PC-9 (cell line): ENCODE data around the gene NCK2. TPM values are rescaled to one million over a fixed set of nuclear protein-coding genes. Genes with fewer than 3 reads are reported as not detected.

Source experiments
- BruUV-seq: library from RNA; stranded (reverse); fragments of 400-500 nt; replicated peaks from 2 replicates; lab custom pipeline; 2021; lab: Mats Ljungman, UMichigan
- CTCF ChIA-PET: fragments of 300-600 bp; sonication (Branson Sonifier 250); formaldehyde crosslinking; loops from one replicate; lab custom pipeline; 2022; ENCODE audit warnings: antibody characterized with exemption; lab: Charles Lee
- POLR2A ChIA-PET: fragments of 300-600 bp; sonication (Branson Sonifier 250); formaldehyde crosslinking; loops from one replicate; lab custom pipeline; 2022; ENCODE audit warnings: antibody characterized with exemption; ENCODE audit not compliant: unreplicated experiment; lab: Charles Lee
- DNase-seq, 2 experiments: peaks; one replicate each; pipeline versions ENCODE4 v3.0.0 to v3.0.0-alpha.2; 2015 to 2022; ENCODE audit warnings: mixed read lengths in 1 of 2
- H2AFZ ChIP-seq: fragments of 200-600 bp; sonication (generic); 2 replicates; pipeline ENCODE4 v1.8.1; 2017; ENCODE audit warnings: antibody characterized with exemption
- H3F3A ChIP-seq: fragments of 200-600 bp; sonication (generic); 2 replicates; pipeline ENCODE4 v1.8.1; 2017; ENCODE audit warnings: antibody characterized with exemption, mild to moderate bottlenecking, low read depth; ENCODE audit not compliant: insufficient read depth
- H3K27ac ChIP-seq: fragments of 200-600 bp; sonication (generic); 2 replicates; pipeline ENCODE4 v1.6.1; 2016; ENCODE audit warnings: mixed run types
- H3K27me3 ChIP-seq: fragments of 200-600 bp; sonication (generic); 2 replicates; pipeline ENCODE4 v1.6.1; 2016; ENCODE audit warnings: low read depth, mixed run types; ENCODE audit not compliant: insufficient read depth
- H3K36me3 ChIP-seq: fragments of 200-600 bp; sonication (generic); 2 replicates; pipeline ENCODE4 v1.6.1; 2016; ENCODE audit warnings: low read depth, mixed run types
- H3K4me1 ChIP-seq: fragments of 200-600 bp; sonication (generic); replicated peaks from 2 replicates; pipeline ENCODE4 v1.6.1; 2016; ENCODE audit warnings: mixed run types; ENCODE audit not compliant: insufficient read depth
- H3K4me2 ChIP-seq: fragments of 200-600 bp; sonication (generic); 2 replicates; pipeline ENCODE4 v1.6.1; 2017; ENCODE audit warnings: mixed run types
- H3K4me3 ChIP-seq: fragments of 200-600 bp; sonication (generic); 2 replicates; pipeline ENCODE4 v1.6.1; 2016; ENCODE audit warnings: mixed run types
- H3K79me2 ChIP-seq: fragments of 200-600 bp; sonication (generic); 2 replicates; pipeline ENCODE4 v1.6.1; 2017; ENCODE audit warnings: low read depth, mixed run types
- H3K9me2 ChIP-seq: fragments of 200-600 bp; sonication (generic); 2 replicates; pipeline ENCODE4 v1.8.1; 2017; ENCODE audit warnings: mild to moderate bottlenecking; ENCODE audit not compliant: insufficient read depth
- H3K9me3 ChIP-seq: fragments of 200-600 bp; sonication (generic); 2 replicates; pipeline ENCODE4 v1.8.1; 2016; ENCODE audit warnings: low read depth; ENCODE audit not compliant: insufficient read depth
- H4K20me1 ChIP-seq: fragments of 200-600 bp; sonication (generic); 2 replicates; pipeline ENCODE4 v1.8.1; 2017; ENCODE audit not compliant: insufficient read depth
- EZH2 ChIP-seq: fragments of 200-600 bp; sonication (generic); IDR thresholded peaks from 2 replicates; pipeline ENCODE4 v1.8.0; 2017; ENCODE audit warnings: antibody characterized with exemption, low read depth
- intact Hi-C: fragments of 100-400 bp; cut with micrococcal nuclease; formaldehyde crosslinking; loops from one replicate; pipeline ENCODE4 v1.10.0; 2022; ENCODE audit not compliant: unreplicated experiment
- total RNA-seq: library from RNA; stranded (reverse); gene quantifications from 2 replicates; pipeline ENCODE4 v1.2.3, GENCODE V29; 2021
- TF ChIP-seq, protein P1 (sequence below): fragments of 200-600 bp; sonication (generic); conservative IDR thresholded peaks from 2 replicates; pipeline ENCODE4 v1.6.1; 2017; ENCODE audit warnings: mixed run types, antibody characterized with exemption, mild to moderate bottlenecking, moderate library complexity

The NCK2 gene
- total RNA-seq, 1 experiment from 2014 or later, result 26.0 TPM

DNA sequence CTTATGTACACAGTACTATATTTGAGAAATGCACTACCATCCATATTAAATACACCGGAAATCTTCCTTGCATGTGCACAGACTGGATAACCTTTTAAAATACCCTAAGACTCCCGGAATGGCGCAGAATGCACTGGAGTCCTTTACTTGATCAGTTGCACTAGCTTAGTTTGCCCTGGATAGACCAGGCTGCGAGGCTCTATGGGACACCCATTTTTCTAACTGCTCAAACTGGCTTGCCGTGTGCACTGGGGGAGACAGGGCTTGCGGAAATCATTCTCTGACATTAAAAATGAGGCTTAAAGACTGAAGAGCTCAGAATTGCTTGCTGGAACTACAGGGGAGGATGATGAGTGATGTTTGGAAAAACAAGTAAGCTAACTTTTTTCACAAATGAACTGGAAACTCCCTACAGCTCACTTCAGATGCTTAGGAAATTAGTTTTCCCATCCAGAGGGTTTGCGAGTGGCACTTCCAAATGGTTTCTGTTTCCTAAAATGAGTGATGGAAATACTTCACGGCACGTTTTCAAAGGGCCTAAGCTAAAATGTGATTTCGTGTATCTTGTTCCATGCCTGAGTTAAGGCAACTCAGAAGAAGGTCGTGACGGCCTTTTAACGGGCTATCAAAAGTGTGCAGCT, 2.7 kb downstream of the NCK2 start:
- intact Hi-C loops, result loop anchor here (10.0 kb wide), 1 partner anchor 107 kb away; no protein-coding TSS in a partner anchor
- Histone ChIP-seq H3K79me2 (peaks cover 28% of the 10 kb centered on the region; the same call in 1 of the 2 replicates), H3K4me2 (no peak overlapping the region), H3K9me3 (no peaks in the 10 kb centered on the region), H3K9me2 (no peaks in the 10 kb centered on the region), H3K4me3 (no peak overlapping the region), H3F3A (peaks cover 10% of the 10 kb centered on the region), H4K20me1 (0 out of 2 replicates have a peak, but pooled peaks cover 9% of the 10 kb centered on the region), H3K27me3 (no peaks in the 10 kb centered on the region), H2AFZ (no peak overlapping the region), H3K4me1 (peaks cover 16% of the 10 kb centered on the region), H3K27ac (no peak overlapping the region), H3K36me3 (0 out of 2 replicates have a peak, but pooled peaks cover 4% of the 10 kb centered on the region)
- ChIA-PET CTCF (interaction anchor here (0.6 kb wide), 1 partner anchor 169 kb away, joined by 9 read pairs; no protein-coding TSS in a partner anchor), POLR2A (no interaction called here)
- no peak for DNase-seq
- no peak for TF ChIP-seq EZH2
- TF ChIP-seq, protein P1, sequence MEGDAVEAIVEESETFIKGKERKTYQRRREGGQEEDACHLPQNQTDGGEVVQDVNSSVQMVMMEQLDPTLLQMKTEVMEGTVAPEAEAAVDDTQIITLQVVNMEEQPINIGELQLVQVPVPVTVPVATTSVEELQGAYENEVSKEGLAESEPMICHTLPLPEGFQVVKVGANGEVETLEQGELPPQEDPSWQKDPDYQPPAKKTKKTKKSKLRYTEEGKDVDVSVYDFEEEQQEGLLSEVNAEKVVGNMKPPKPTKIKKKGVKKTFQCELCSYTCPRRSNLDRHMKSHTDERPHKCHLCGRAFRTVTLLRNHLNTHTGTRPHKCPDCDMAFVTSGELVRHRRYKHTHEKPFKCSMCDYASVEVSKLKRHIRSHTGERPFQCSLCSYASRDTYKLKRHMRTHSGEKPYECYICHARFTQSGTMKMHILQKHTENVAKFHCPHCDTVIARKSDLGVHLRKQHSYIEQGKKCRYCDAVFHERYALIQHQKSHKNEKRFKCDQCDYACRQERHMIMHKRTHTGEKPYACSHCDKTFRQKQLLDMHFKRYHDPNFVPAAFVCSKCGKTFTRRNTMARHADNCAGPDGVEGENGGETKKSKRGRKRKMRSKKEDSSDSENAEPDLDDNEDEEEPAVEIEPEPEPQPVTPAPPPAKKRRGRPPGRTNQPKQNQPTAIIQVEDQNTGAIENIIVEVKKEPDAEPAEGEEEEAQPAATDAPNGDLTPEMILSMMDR, result no peak
- BruUV-seq, result no TSS peak

DNA sequence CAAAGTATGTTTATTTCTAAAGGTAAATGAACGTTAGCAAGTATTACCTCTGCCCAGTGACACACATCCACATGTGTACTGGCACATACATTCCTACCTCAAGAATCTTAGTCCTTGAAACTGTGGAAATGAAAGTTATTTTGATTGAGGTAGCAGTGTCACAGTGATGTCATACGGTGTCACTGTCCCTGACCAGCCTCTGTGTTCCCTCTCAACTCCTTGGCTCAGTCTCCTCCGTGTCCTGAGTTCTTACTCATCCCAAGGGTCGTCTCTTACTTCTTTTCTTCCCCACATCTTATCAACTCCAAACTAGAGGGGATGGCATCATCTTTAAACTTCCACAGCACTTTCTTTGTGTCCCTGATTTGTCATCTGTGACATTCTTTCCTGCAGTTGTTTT, 3.3 kb downstream of the NCK2 start:
- Histone ChIP-seq H3K27me3 (no peaks in the 10 kb centered on the region), H3K4me3 (no peak overlapping the region), H3K4me1 (peaks cover 16% of the 10 kb centered on the region), H3K36me3 (0 out of 2 replicates have a peak, but pooled peaks cover 7% of the 10 kb centered on the region), H3F3A (peaks cover 10% of the 10 kb centered on the region), H3K9me3 (no peaks in the 10 kb centered on the region), H3K79me2 (peaks cover 28% of the 10 kb centered on the region; the same call in 1 of the 2 replicates), H3K9me2 (no peaks in the 10 kb centered on the region), H3K4me2 (no peak overlapping the region), H3K27ac (no peak overlapping the region), H2AFZ (no peak overlapping the region), H4K20me1 (0 out of 2 replicates have a peak, but pooled peaks cover 9% of the 10 kb centered on the region)
- TF ChIP-seq, protein P1, result no peak
- TF ChIP-seq EZH2, result no peak
- intact Hi-C loops, result loop anchor here (10.0 kb wide), 1 partner anchor 107 kb away; no protein-coding TSS in a partner anchor
- no TSS peak for BruUV-seq
- ChIA-PET CTCF (no interaction called here), POLR2A (no interaction called here)
- DNase-seq, result no peak

DNA sequence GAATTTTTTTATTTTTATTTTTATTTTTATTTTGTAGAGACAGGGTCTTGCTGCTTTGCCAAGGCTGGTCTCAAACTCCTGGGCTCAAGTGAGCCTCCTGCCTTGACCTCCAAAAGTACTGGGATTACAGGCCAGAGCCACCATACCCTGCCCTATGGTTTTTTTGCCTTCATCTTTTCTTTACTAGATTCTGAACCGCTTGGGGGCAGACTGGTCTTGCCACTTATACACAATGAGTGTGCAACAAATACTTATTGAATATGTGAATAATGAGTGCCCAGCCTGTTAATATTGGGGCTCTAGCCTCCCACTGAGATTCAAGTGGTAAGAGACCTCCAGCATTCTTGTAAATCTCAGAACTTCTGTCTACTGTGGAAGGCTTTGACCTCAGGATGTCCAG, 3.9 kb downstream of the NCK2 start:
- no peak for TF ChIP-seq EZH2
- TF ChIP-seq, protein P1, result no peak
- Histone ChIP-seq H3F3A (peaks cover 7% of the 10 kb centered on the region), H3K36me3 (0 out of 2 replicates have a peak, but pooled peaks cover 7% of the 10 kb centered on the region), H3K9me2 (no peaks in the 10 kb centered on the region), H3K27me3 (no peaks in the 10 kb centered on the region), H3K79me2 (peaks cover 28% of the 10 kb centered on the region; the same call in 1 of the 2 replicates), H3K27ac (no peak overlapping the region), H3K9me3 (no peaks in the 10 kb centered on the region), H3K4me1 (peaks cover 16% of the 10 kb centered on the region), H3K4me2 (no peak overlapping the region), H4K20me1 (0 out of 2 replicates have a peak, but pooled peaks cover 9% of the 10 kb centered on the region), H3K4me3 (no peak overlapping the region), H2AFZ (no peak overlapping the region)
- ChIA-PET CTCF (no interaction called here), POLR2A (no interaction called here)
- DNase-seq, result no peak
- intact Hi-C loops, result loop anchor here (10.0 kb wide), 1 partner anchor 106 kb away; no protein-coding TSS in a partner anchor
- no TSS peak for BruUV-seq
